ENCODE data around the gene AP5Z1.

DNA sequence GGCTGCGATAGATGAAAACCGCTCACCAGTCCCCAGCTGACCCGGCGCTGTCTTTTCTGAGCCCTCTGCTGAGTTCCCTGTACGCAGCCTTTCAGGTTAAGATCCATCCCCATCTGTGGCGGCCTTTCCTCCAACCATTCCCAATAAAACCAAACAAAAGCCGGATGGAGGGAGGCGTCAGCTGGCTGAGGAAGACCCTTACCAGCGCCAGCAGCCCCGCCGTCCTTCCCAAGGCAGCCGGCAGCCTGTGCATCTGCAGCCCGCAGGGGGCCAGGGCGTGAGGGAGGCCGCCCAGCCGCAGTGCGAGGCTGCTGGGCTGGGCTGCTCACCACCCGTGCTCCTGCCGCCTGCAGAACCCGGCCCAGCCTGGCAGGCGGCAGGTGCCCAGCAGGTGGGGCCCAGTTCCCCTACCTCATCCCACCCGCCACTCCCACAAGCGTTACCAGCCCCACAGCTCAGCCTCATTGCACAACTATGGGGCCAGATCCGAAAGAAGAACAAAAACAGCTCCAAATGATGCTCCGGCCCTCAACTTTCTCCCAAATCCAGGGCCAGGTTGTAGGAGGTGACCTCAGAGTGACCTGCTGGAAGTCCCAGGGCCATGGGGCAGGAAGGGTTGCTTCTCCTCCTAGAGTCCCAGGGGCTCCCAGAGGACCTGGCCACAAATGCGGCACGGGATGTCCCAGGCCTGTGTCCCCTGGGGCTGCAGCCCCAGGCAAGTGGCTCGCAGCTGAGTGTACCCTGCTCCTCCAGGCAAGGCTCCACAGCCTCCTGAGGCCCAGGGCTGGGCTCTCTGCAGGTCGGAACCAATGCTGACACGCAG is 62.6 kb downstream of the AP5Z1 start:
- TF ChIP-seq, protein P1, sequence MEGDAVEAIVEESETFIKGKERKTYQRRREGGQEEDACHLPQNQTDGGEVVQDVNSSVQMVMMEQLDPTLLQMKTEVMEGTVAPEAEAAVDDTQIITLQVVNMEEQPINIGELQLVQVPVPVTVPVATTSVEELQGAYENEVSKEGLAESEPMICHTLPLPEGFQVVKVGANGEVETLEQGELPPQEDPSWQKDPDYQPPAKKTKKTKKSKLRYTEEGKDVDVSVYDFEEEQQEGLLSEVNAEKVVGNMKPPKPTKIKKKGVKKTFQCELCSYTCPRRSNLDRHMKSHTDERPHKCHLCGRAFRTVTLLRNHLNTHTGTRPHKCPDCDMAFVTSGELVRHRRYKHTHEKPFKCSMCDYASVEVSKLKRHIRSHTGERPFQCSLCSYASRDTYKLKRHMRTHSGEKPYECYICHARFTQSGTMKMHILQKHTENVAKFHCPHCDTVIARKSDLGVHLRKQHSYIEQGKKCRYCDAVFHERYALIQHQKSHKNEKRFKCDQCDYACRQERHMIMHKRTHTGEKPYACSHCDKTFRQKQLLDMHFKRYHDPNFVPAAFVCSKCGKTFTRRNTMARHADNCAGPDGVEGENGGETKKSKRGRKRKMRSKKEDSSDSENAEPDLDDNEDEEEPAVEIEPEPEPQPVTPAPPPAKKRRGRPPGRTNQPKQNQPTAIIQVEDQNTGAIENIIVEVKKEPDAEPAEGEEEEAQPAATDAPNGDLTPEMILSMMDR (conservative IDR thresholded peaks at IDR 0.05 in 1 of 2, IDR thresholded peaks at IDR 0.05 in 1 of 2; ENCODE audit: extremely low read depth in 1 of 2, insufficient read depth in 1 of 2, low read depth in 1 of 2, low read length in 2 of 2) = no peak
- no peak for TF ChIP-seq EZH2 (IDR thresholded peaks at IDR 0.05; ENCODE audit: borderline replicate concordance, low read length)
